ENCODE data around the gene CA10. TPM values are rescaled to one million over a fixed set of nuclear protein-coding genes. Genes with fewer than 3 reads are reported as not detected.

CA10 gene
- total and polyA plus RNA-seq, 8 donors = 1.3 TPM; not detected in 7

- no peak for TF ChIP-seq POLR2AphosphoS5 (IDR thresholded peaks at IDR 0.05)
- no peak for TF ChIP-seq CTCF (IDR thresholded peaks at IDR 0.05)
- no peak for TF ChIP-seq EP300 (IDR thresholded peaks at IDR 0.05)
- no peak for TF ChIP-seq POLR2A (IDR thresholded peaks at IDR 0.05)
- DNase-seq = no peak
- Histone ChIP-seq H3K4me3 (no peak overlapping the region), H3K4me1 (no peaks in the 10 kb centered on the region), H3K9me3 (no peaks in the 10 kb centered on the region), H3K36me3 (no peaks in the 10 kb centered on the region), H3K27me3 (no peaks in the 10 kb centered on the region), H3K27ac (no peak overlapping the region)
- intact Hi-C loops (cut with DNase I; ENCODE audit: low total_unique reads) = no loop called here
- WGBS, 5 donors = 72 to 95% (median 89%) methylated on average over 1 of the region's 1 CpG
These were observed 434.4 kb downstream of the CA10 start for GRCh38 chr17:51724043-51724580.

- TF ChIP-seq CTCF (IDR thresholded peaks at IDR 0.05) (no peak), POLR2A (IDR thresholded peaks at IDR 0.05) (no peak), POLR2AphosphoS5 (IDR thresholded peaks at IDR 0.05) (no peak), EP300 (IDR thresholded peaks at IDR 0.05) (no peak)
- H3K27me3 ChIP-seq = no peaks in the 10 kb centered on the region
- no peak for DNase-seq
- 92 to 100% (median 92%) methylated on average over 1 of the region's 1 CpG for WGBS, 5 donors
- intact Hi-C loops (cut with DNase I; ENCODE audit: low total_unique reads) = no loop called here
- no peak overlapping the region for H3K27ac ChIP-seq
- H3K9me3 ChIP-seq = no peaks in the 10 kb centered on the region
- H3K36me3 ChIP-seq = no peaks in the 10 kb centered on the region
- H3K4me1 ChIP-seq = no peaks in the 10 kb centered on the region
- H3K4me3 ChIP-seq = no peak overlapping the region
These were observed 435.5 kb downstream of the CA10 start for GRCh38 chr17:51722994-51723393.

- no peaks in the 10 kb centered on the region for H3K4me1 ChIP-seq
- no peak overlapping the region for H3K27ac ChIP-seq
- H3K4me3 ChIP-seq = no peak overlapping the region
- WGBS, 5 donors = 82 to 92% (median 90%) methylated on average over 5 of the region's 5 CpGs
- H3K9me3 ChIP-seq = no peaks in the 10 kb centered on the region
- DNase-seq = no peak
- intact Hi-C loops (cut with DNase I; ENCODE audit: low total_unique reads) = no loop called here
- H3K36me3 ChIP-seq = no peaks in the 10 kb centered on the region
- no peaks in the 10 kb centered on the region for H3K27me3 ChIP-seq
- no peak for TF ChIP-seq CTCF (IDR thresholded peaks at IDR 0.05)
These were observed 436.8 kb downstream of the CA10 start for GRCh38 chr17:51721730-51722129.

GRCh38 chr17:51720439-51720838 is 438.1 kb downstream of the CA10 start:
- intact Hi-C loops (cut with DNase I; ENCODE audit: low total_unique reads) = no loop called here
- Histone ChIP-seq H3K9me3 (no peaks in the 10 kb centered on the region), H3K4me1 (no peaks in the 10 kb centered on the region), H3K4me3 (no peak overlapping the region), H3K27me3 (no peaks in the 10 kb centered on the region), H3K36me3 (no peaks in the 10 kb centered on the region), H3K27ac (no peak overlapping the region)
- no peak for DNase-seq
- TF ChIP-seq POLR2AphosphoS5 (IDR thresholded peaks at IDR 0.05) (no peak), POLR2A (IDR thresholded peaks at IDR 0.05) (no peak), CTCF (IDR thresholded peaks at IDR 0.05) (no peak), EP300 (IDR thresholded peaks at IDR 0.05) (no peak)
